Measurements from ENCODE around the gene ACTL10. TPM values are rescaled to one million over a fixed set of nuclear protein-coding genes. Genes with fewer than 3 reads are reported as not detected.
"Not testable (repeated sequence)": the region's sequence is repeated elsewhere in the genome, so short reads cannot be mapped to it uniquely, and the experiment has no call there.

Gene ACTL10
- total RNA-seq, 1 experiment from 2014 or later, result 2.5 TPM

GRCh38 chr20:33645396-33645795, 21.3 kb upstream of the ACTL10 start:
- Histone ChIP-seq H3K4me2 (ENCODE audit: low read depth, low read length, poor library complexity, severe bottlenecking) (no peak overlapping the region), H3K36me3 (ENCODE audit: insufficient read depth, low read length) (peaks cover 29% of the 10 kb centered on the region; the same call in 1 of the 2 replicates), H3K4me1 (ENCODE audit: low read length) (no peaks in the 10 kb centered on the region), H3K9ac (ENCODE audit: low read length) (no peak overlapping the region), H3K79me2 (ENCODE audit: low read length) (no peaks in the 10 kb centered on the region), H3K4me3 (ENCODE audit: low read length) (no peak overlapping the region), H4K20me1 (ENCODE audit: insufficient read depth, low read depth, low read length) (no peaks in the 10 kb centered on the region), H3K27me3 (ENCODE audit: low read length) (no peaks in the 10 kb centered on the region), H3K9me3 (ENCODE audit: low read length) (no peaks in the 10 kb centered on the region), H2AFZ (ENCODE audit: low read length) (no peak overlapping the region), H3K9me2 (replicated peaks; ENCODE audit: insufficient read depth, low read length) (no peaks in the 10 kb centered on the region), H3K27ac (ENCODE audit: low read length) (no peak overlapping the region)
- DNase-seq, result no peak

GRCh38 chr20:33646191-33646590, 20.6 kb upstream of the ACTL10 start:
- Histone ChIP-seq H3K4me3 (ENCODE audit: low read length) (no peak overlapping the region), H3K9ac (ENCODE audit: low read length) (no peak overlapping the region), H4K20me1 (ENCODE audit: insufficient read depth, low read depth, low read length) (no peaks in the 10 kb centered on the region), H3K36me3 (ENCODE audit: insufficient read depth, low read length) (peaks cover 28% of the 10 kb centered on the region; the same call in 1 of the 2 replicates), H3K27ac (ENCODE audit: low read length) (no peak overlapping the region), H3K79me2 (ENCODE audit: low read length) (no peaks in the 10 kb centered on the region), H3K9me2 (replicated peaks; ENCODE audit: insufficient read depth, low read length) (no peaks in the 10 kb centered on the region), H2AFZ (ENCODE audit: low read length) (no peak overlapping the region), H3K4me2 (ENCODE audit: low read depth, low read length, poor library complexity, severe bottlenecking) (no peak overlapping the region), H3K4me1 (ENCODE audit: low read length) (no peaks in the 10 kb centered on the region), H3K27me3 (ENCODE audit: low read length) (no peaks in the 10 kb centered on the region), H3K9me3 (ENCODE audit: low read length) (no peaks in the 10 kb centered on the region)
- no peak for DNase-seq

GRCh38 chr20:33646959-33647602, 19.7 kb upstream of the ACTL10 start:
- H3K27ac ChIP-seq (ENCODE audit: low read length); H4K20me1 ChIP-seq (ENCODE audit: insufficient read depth, low read depth, low read length); H3K9me3 ChIP-seq (ENCODE audit: low read length); H3K4me2 ChIP-seq (ENCODE audit: low read depth, low read length, poor library complexity, severe bottlenecking); H3K9me2 ChIP-seq (replicated peaks; ENCODE audit: insufficient read depth, low read length); H3K4me3 ChIP-seq (ENCODE audit: low read length); H2AFZ ChIP-seq (ENCODE audit: low read length); H3K79me2 ChIP-seq (ENCODE audit: low read length); H3K27me3 ChIP-seq (ENCODE audit: low read length); H3K9ac ChIP-seq (ENCODE audit: low read length); DNase-seq; H3K4me1 ChIP-seq (ENCODE audit: low read length): not testable (repeated sequence)
- H3K36me3 ChIP-seq (ENCODE audit: insufficient read depth, low read length), result peaks cover 26% of the 10 kb centered on the region; the same call in 1 of the 2 replicates

- H3K4me2 ChIP-seq (ENCODE audit: low read depth, low read length, poor library complexity, severe bottlenecking), result no peak overlapping the region
- H3K36me3 ChIP-seq (ENCODE audit: insufficient read depth, low read length), result peaks cover 26% of the 10 kb centered on the region; the same call in 1 of the 2 replicates
- no peak overlapping the region for H3K9ac ChIP-seq (ENCODE audit: low read length)
- H3K4me3 ChIP-seq (ENCODE audit: low read length), result no peak overlapping the region
- no peak for DNase-seq
- no peak overlapping the region for H2AFZ ChIP-seq (ENCODE audit: low read length)
- H3K79me2 ChIP-seq (ENCODE audit: low read length), result no peaks in the 10 kb centered on the region
- H4K20me1 ChIP-seq (ENCODE audit: insufficient read depth, low read depth, low read length), result no peaks in the 10 kb centered on the region
- no peaks in the 10 kb centered on the region for H3K27me3 ChIP-seq (ENCODE audit: low read length)
- H3K9me2 ChIP-seq (replicated peaks; ENCODE audit: insufficient read depth, low read length), result no peaks in the 10 kb centered on the region
- H3K9me3 ChIP-seq (ENCODE audit: low read length), result no peaks in the 10 kb centered on the region
- peaks cover 8% of the 10 kb centered on the region for H3K4me1 ChIP-seq (ENCODE audit: low read length)
- no peak overlapping the region; the same call in 1 of the 2 replicates for H3K27ac ChIP-seq (ENCODE audit: low read length)
Observed at GRCh38 chr20:33647603-33648395, 18.9 kb upstream of the ACTL10 start.

GRCh38 chr20:33648396-33649004, 18.2 kb upstream of the ACTL10 start:
- no peak overlapping the region; the same call in 1 of the 2 replicates for H3K27ac ChIP-seq (ENCODE audit: low read length)
- no peaks in the 10 kb centered on the region for H3K9me3 ChIP-seq (ENCODE audit: low read length)
- no peak for DNase-seq
- H3K36me3 ChIP-seq (ENCODE audit: insufficient read depth, low read length), result peaks cover 21% of the 10 kb centered on the region; the same call in 1 of the 2 replicates
- no peaks in the 10 kb centered on the region for H4K20me1 ChIP-seq (ENCODE audit: insufficient read depth, low read depth, low read length)
- peaks cover 15% of the 10 kb centered on the region for H3K4me1 ChIP-seq (ENCODE audit: low read length)
- H3K27me3 ChIP-seq (ENCODE audit: low read length), result no peaks in the 10 kb centered on the region
- no peak overlapping the region for H3K4me3 ChIP-seq (ENCODE audit: low read length)
- H3K4me2 ChIP-seq (ENCODE audit: low read depth, low read length, poor library complexity, severe bottlenecking), result no peak overlapping the region
- H3K79me2 ChIP-seq (ENCODE audit: low read length), result no peaks in the 10 kb centered on the region
- no peak overlapping the region for H3K9ac ChIP-seq (ENCODE audit: low read length)
- no peak overlapping the region for H2AFZ ChIP-seq (ENCODE audit: low read length)
- H3K9me2 ChIP-seq (replicated peaks; ENCODE audit: insufficient read depth, low read length), result no peaks in the 10 kb centered on the region

- peaks cover 17% of the 10 kb centered on the region; the same call in 1 of the 2 replicates for H3K36me3 ChIP-seq (ENCODE audit: insufficient read depth, low read length)
- no peaks in the 10 kb centered on the region for H4K20me1 ChIP-seq (ENCODE audit: insufficient read depth, low read depth, low read length)
- H2AFZ ChIP-seq (ENCODE audit: low read length), result no peak overlapping the region
- H3K4me1 ChIP-seq (ENCODE audit: low read length), result peaks cover 22% of the 10 kb centered on the region
- no peak overlapping the region for H3K4me2 ChIP-seq (ENCODE audit: low read depth, low read length, poor library complexity, severe bottlenecking)
- no peaks in the 10 kb centered on the region for H3K27me3 ChIP-seq (ENCODE audit: low read length)
- no peak overlapping the region for H3K9ac ChIP-seq (ENCODE audit: low read length)
- no peaks in the 10 kb centered on the region for H3K9me2 ChIP-seq (replicated peaks; ENCODE audit: insufficient read depth, low read length)
- no peaks in the 10 kb centered on the region for H3K79me2 ChIP-seq (ENCODE audit: low read length)
- no peak for DNase-seq
- no peak overlapping the region for H3K27ac ChIP-seq (ENCODE audit: low read length)
- H3K4me3 ChIP-seq (ENCODE audit: low read length), result no peak overlapping the region
- H3K9me3 ChIP-seq (ENCODE audit: low read length), result no peaks in the 10 kb centered on the region
Observed at GRCh38 chr20:33649201-33649681, 17.5 kb upstream of the ACTL10 start.

GRCh38 chr20:33650111-33650752, 16.5 kb upstream of the ACTL10 start:
- no peak overlapping the region for H3K4me3 ChIP-seq (ENCODE audit: low read length)
- no peaks in the 10 kb centered on the region for H4K20me1 ChIP-seq (ENCODE audit: insufficient read depth, low read depth, low read length)
- H3K36me3 ChIP-seq (ENCODE audit: insufficient read depth, low read length), result peaks cover 9% of the 10 kb centered on the region; the same call in 1 of the 2 replicates
- H3K27me3 ChIP-seq (ENCODE audit: low read length), result no peaks in the 10 kb centered on the region
- H3K9me2 ChIP-seq (replicated peaks; ENCODE audit: insufficient read depth, low read length), result no peaks in the 10 kb centered on the region
- H3K79me2 ChIP-seq (ENCODE audit: low read length), result no peaks in the 10 kb centered on the region
- DNase-seq, result no peak
- H3K9me3 ChIP-seq (ENCODE audit: low read length), result no peaks in the 10 kb centered on the region
- peaks cover 23% of the 10 kb centered on the region for H3K4me1 ChIP-seq (ENCODE audit: low read length)
- H3K9ac ChIP-seq (ENCODE audit: low read length), result no peak overlapping the region
- no peak overlapping the region for H2AFZ ChIP-seq (ENCODE audit: low read length)
- H3K27ac ChIP-seq (ENCODE audit: low read length), result no peak overlapping the region
- H3K4me2 ChIP-seq (ENCODE audit: low read depth, low read length, poor library complexity, severe bottlenecking), result no peak overlapping the region
